HG03196 (cell line): Measurements from ENCODE around the gene DQX1.
A peak's percentile ranks its signal among the peaks of the same experiment; 100 is the strongest.

Experiments used
- ATAC-seq: cut with Tn5 transposase; IDR thresholded peaks from one replicate; pipeline ENCODE4 v1.9.1; 2021; ENCODE audit not compliant: unreplicated experiment

DQX1 gene

GRCh38 chr2:74512744-74513604 is 13.1 kb downstream of the DQX1 start:
- ATAC-seq = no peak

DNA sequence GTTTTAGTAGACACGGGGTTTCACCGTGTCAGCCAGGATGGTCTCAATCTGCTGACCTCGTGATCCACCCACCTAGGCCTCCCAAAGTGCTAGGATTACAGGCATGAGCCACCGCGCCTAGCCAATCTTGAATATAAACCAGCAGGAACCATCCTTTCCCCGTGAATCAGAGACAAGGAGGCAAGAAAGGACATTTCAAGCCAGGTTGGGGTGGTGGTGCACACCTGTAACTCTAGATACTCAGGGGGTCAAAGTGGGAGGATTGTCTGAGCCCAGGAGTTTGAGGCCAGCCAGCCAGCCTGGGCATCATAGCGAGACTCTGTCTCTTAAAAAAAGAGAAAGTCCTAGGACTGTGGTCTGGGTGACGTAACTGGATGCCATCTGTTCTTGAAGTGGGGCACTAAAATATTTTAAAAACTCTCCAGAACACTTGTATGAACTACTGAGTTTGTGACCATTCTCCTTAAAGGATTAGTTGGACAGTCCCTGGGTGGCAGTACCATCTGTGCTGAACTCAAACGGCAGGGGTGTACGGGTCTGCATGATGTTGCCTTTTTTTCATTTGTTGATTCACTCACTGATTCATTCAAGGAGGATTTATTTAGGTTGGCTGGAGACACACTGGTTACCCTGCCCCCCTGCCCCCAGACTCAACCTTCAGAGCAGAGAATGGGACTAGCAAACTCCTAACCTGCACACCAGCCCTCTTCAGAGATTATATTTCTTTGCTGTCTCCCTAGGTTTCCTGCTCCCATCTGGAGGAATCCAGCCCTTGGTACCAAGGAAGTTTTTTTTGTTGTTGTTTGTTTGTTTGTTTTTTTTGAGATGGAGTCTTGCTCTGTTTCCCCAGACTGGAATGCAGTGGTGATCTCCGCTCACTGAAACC is 14.7 kb downstream of the DQX1 start:
- no peak for ATAC-seq

- ATAC-seq = no peak
Measured at GRCh38 chr2:74510272-74510671, 15.8 kb downstream of the DQX1 start.

GRCh38 chr2:74507926-74508520 is 18.0 kb downstream of the DQX1 start:
- peak; percentile 3 for ATAC-seq

DNA sequence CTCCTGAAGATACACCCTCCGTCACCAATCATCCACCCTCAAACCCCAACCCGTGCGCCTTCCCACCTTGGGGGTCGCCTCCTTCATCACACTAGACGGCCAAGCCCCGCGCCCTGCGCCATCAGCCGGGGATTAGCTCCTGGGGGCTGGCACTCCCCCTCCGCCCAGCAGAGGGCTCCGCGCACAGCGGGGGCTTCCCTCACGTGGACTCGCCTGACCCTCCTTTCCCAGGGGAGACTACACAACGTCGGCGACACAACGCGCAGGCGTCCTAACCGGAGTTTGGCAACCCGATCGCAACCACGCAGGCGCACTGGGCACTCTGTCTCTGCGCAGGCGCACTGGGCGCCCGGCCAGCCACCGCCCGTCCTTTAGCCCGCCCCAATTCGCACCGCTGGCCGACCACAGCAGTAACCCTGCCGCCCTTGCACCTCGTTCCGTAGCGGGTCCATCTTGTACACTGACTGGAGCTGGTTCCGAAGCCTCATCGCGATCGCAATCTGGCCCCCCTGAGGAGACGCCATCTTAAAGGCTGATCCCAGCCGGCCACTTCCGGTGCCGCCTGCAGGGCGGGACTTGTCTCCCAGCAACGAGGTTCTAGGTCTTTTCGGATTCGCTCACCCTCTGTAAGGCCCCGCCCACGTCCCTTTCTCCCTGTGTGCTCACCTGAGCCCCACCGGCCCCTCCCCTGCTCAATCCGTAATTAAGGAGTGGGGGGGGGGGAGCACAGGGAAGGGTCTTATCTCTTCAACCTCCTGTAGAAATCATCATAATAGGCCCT is 18.7 kb downstream of the DQX1 start, which contains the start of gene PCGF1:
Gene PCGF1 (minus strand): TSS at position 551 of the 781 bp plus-strand sequence. CDS start 27 bp downstream, at position 524.
- ATAC-seq = peak; percentile 75

GRCh38 chr2:74505448-74506246 is 20.4 kb downstream of the DQX1 start:
- ATAC-seq = no peak

DNA sequence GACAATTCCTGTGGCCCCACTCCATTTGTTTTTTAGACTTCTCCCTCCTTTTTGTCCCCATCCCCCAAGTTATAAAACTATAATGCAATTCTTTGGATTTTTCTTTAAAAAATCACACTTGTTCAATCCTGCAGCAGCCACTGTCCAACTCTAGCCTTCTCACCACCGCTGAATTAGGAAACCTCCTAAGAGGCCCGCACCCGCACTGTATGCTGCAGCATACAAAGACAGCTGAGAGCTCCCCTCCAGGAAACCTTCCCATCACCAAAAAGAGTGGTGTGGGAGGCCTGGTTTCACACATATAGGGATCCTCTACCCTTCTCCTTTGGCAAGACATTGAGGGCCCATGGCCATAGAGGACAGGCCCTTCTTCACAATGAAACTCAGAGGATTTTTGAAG is 21.4 kb downstream of the DQX1 start:
- ATAC-seq = no peak

DNA sequence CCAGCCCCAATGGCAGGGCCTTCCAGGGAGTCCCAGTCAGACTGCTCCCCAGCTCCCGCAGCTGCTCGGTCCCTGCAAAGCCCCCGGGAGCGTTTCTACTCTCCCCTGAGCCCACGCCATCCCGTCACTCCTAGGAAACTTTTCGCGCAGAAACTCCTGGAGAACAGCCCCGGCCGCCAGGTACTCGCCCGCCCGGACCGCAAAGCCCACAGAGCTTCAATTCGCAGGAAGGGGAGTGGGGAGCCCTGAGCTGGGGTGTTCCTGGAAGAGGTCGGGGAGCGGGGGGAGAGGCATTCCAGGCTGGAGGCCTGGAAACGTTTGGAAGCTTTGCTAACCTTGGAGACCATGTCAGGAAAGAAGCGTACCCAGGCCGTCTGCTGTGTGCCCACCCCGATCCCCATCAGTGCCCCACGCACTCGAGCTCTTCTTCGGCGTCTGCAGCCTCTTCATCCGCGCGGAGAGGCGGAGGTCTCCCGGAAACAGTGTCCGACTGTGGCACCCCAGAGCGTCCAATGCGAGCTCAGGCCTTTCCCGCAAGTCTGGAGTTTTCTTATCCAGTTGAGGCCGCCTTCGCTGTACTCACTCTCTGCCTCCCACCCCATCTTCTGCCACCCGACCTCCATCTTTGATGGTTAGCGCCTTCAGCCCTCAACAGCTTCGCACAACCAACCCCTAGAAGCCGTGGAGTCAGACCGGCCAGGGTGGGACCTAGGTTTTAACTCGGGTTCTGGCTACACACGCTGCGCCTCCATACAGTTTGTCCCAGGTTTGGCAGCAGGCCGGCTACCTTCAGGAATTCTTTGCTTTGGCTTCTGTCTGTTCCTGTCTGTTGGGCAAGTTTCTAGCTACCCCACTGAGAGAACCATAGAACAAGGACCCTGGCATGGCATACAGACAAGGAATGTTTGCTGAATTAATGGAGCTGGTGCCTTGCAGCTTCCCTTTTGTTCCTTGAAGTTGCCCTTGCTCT is 22.2 kb downstream of the DQX1 start:
- no peak for ATAC-seq

DNA sequence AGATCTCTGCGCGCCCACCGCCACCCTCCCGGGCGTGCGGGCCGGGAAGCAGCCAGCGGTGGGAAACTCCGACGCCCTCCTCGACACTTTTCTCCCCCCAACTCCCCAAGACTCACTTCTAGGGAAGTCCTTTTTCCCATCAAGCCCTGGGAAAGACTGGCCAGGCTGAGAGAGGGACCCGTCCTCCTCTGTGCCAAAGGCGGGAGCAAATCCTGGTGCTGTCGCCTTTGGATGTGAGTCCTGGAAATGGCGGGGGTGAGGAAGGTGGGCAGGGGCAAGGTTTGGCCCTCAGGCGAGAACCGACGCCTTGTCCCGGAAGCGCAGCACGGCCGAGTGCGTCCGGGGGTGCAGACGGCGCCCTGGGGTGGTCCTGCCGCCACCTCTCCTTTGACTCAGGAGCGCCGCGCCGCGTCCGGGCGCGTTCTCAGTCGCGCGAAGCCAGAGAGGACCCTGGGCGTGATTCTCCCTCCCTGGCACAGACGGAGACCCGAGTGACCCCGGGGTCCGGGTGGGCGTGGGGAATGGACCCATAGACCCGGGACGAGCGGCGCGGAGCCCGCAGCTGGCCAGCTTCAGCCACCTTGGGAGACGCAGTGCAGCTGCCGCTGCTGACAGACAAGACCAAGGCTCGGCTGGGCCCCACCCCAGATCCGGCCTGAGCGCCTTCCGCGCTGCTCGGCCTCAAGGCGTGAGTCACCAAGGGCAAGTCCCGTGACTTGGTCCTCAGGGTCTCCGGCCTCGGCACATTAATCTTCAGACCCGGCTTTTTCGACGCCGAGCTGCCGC is 23.1 kb downstream of the DQX1 start:
- peak; percentile 33 for ATAC-seq

DNA sequence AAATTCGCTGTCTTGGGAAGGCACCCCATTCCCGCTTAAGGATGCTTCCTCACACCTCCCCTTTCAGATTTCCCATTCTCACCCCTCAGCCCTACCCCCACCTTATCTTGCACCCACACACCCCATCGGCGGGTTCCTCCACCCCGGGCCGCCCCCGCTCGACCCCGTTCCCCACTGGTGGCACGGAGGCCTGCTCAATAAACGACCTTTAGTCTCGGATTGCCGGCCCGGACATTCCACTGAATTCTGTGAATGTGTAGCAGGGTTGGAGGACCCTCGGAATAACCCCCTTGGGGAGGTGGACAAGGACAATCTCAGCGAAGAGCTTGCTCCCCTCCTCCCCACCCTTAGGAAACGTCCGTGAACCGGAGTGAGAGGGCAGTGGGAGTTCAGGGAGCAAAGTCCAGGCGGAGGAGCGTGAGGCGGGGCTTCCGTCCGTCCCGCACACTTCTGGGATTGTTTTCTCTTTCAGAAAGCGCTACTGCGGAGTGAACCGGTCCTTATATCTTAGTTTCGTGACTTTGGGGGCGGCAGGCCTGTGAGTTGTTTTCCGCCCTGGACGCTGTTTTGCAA is 23.8 kb downstream of the DQX1 start:
- ATAC-seq = no peak

DNA sequence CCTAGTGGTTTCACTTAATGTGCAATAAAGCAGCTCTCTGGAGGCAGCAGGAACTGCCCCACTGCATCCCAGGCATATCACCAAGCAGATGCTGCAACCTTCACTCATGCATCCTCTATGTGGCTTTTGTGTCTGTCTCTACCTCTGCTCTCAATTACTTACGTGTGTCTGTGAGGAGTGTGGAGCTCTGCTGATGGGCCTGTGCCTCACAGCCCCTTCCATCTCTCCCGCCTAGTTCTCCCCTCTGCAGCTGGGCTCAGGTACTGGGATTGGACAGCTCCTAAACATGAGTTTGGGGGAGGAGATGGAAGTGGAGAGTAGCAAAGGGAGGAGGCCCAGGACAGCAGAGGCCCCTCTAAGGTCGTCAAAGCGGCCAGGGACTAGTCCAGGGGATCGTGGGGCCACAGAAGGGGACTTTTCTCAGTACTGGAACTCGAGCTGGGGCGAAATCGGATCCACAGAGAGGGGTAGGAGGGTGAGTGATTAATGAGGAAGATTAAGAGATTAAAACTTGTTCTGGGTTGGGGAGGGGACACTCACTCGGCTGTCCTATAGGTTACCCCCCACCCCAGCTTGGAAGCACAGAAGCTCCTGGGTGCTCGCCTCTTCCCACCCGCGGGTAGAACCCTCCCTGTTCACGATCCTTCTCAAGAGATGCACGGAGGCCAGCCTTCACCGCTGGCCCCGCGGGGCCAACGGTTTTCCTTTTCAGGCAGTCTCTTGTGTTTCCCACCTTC is 24.5 kb downstream of the DQX1 start:
- ATAC-seq = no peak

- ATAC-seq = no peak
Measured at GRCh38 chr2:74500578-74500946, 25.5 kb downstream of the DQX1 start.

DNA sequence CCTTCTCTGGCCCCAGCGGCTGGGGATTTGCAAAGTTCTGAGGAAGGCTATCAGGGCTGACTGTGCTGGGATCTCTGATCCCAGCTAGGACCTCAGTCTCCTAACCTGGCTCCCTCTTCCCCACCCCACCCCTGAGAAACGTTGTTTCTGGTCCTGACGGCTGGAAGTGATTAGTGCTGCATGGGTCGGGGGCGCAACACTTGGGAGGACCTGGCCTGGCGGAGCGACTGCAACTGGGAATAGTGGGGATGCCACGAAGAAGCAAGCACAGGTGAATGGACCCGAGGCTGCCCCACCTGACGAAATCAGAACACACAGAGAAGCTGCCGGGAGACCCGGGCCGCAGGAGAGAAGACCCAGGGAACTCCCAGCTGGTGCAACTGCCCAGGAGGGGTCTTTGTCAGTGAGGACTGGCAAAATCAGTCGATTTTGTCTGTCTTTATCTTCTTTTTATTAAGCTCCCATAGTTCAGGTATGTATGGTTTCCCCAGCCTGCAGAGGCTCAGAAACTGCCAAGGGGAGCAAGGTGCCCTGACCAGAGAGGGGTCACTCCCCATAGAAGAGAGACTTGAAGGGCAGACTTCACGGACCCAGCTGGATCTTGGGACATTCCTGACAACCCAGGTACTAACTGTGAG is 26.0 kb downstream of the DQX1 start:
- ATAC-seq = no peak

DNA sequence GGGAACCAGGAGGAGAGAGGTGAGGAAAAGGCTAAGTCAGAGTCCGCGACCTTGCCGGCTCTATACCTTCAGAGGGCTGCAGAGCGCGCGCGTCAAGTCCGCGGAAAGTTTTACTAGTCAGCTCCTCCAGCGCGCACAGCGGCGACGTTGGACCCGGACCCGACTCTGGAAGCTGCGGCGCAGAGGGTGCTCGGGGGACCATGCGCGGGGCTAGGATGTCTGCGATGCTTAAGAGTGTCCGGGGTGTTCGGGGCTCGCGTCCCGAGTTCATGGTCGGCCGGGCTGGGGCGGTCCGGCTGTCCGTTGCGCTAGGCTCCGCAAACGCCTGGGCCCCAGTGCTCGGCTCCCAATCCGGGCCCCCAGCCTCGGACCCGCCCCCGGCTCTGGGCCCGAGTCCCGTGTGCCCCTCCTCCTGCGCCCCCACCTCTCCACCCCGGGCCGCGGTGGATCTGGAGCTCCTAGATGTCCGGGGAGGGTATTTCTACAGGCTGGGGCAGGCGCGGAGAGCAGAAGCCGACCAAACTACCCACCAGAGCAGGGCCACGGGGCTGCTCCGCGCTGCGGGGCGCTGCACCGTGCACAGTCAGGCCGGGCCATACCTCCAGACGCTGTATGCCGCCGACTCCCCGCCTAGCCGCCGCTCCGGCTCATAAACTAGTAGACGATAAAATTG is 26.6 kb downstream of the DQX1 start, which contains the start of gene LBX2:
Gene LBX2 (minus strand): TSS at position 337 of the 673 bp plus-strand sequence. CDS start 66 bp downstream, at position 271.
- no peak for ATAC-seq

DNA sequence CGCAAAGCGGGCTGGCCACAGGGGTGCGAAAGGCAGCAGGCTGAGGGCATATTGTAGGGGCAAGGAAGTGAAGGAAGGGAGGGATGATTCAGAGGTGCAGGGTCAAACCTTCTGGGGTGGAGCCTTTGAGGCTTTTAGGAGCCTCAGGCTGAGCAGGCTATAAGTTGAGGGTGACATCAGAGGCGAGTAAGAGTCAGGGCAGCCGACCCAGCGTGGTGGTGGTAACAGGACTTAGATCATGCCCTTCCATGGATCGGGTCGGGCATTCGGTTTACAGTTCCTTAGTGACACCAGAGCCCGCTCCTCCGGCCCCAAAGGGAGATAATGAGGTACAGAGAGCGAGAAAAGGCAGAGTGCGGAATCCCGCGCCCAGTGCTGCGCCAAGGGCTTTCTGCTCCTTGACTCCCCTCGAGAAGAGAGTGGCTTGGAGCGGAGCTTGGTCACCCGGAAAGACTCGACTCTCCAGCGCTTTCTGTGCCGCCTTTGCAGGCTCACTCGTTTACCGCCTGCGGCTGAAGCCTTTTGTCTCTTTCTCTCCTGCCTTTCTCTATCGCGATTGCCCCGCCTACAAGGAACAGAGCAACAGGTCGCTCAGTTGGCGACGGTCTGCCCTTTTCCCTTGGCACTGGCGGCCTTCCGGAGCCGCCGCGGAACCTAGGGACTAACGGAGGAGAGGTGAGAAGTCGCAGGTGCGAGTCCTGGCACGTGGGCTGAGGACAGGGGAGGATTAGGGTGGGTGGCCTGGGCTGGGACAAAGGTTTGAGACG is 27.3 kb downstream of the DQX1 start:
- no peak for ATAC-seq
